AG10803 (cell line): Measurements from ENCODE around the gene ELK3.
A peak's percentile ranks its signal among the peaks of the same experiment; 100 is the strongest.

Source experiments
- DNase-seq: peaks from one replicate; pipeline ENCODE4 v3.0.0; 2010; ENCODE audit warnings: low read depth
- H3K4me3 ChIP-seq: 2 replicates; pipeline ENCODE4 v1.5.1; 2011; ENCODE audit warnings: mild to moderate bottlenecking, low read length, control low read depth
- CTCF ChIP-seq: conservative IDR thresholded peaks from 2 replicates; pipeline ENCODE4 v1.5.1; 2011; ENCODE audit warnings: mild to moderate bottlenecking, low read length, control low read depth, inconsistent platforms

Gene ELK3

GRCh38 chr12:96211988-96212387, 17.8 kb downstream of the ELK3 start:
- no peak overlapping the region for H3K4me3 ChIP-seq
- no peak for TF ChIP-seq CTCF
- no peak for DNase-seq

GRCh38 chr12:96212456-96213375, 18.5 kb downstream of the ELK3 start:
- DNase-seq = no peak
- no peak for TF ChIP-seq CTCF
- no peak overlapping the region for H3K4me3 ChIP-seq

GRCh38 chr12:96213869-96214268, 19.7 kb downstream of the ELK3 start:
- H3K4me3 ChIP-seq = no peak overlapping the region
- TF ChIP-seq CTCF = no peak
- no peak for DNase-seq

GRCh38 chr12:96215919-96216273, 21.7 kb downstream of the ELK3 start:
- no peak overlapping the region for H3K4me3 ChIP-seq
- DNase-seq = no peak
- TF ChIP-seq CTCF = no peak

- H3K4me3 ChIP-seq = peak overlapping the region; percentile 17
- DNase-seq = no peak
- TF ChIP-seq CTCF = no peak
Observed at GRCh38 chr12:96218989-96219678, 25.0 kb downstream of the ELK3 start.

GRCh38 chr12:96219700-96220206, 25.6 kb downstream of the ELK3 start:
- H3K4me3 ChIP-seq = peak overlapping the region; percentile 17

More at GRCh38 chr12:96219700-96220206, 25.6 kb downstream of the ELK3 start:
- peak; percentile 96 for DNase-seq
- no peak for TF ChIP-seq CTCF
